Fibroblast of lung (primary cell): ENCODE measurements around the gene CD59. TPM values are rescaled to one million over a fixed set of nuclear protein-coding genes. Genes with fewer than 3 reads are reported as not detected.

Experiments
- DNase-seq, 2 donors: peaks; one replicate each; pipeline versions ENCODE4 v3.0.0 to v3.0.0-alpha.2; 2010; ENCODE audit warnings: low read depth in 2 of 2
- H2AFZ ChIP-seq: 2 replicates; pipeline ENCODE4 v1.5.1; 2012; ENCODE audit warnings: low read length, control low read depth, inconsistent platforms
- H3K27ac ChIP-seq: 2 replicates; pipeline ENCODE4 v1.5.1; 2011; ENCODE audit warnings: low read length, control low read depth; ENCODE audit not compliant: insufficient read depth
- H3K27me3 ChIP-seq: 2 replicates; pipeline ENCODE4 v1.5.1; 2011; ENCODE audit warnings: mild to moderate bottlenecking, low read length; ENCODE audit not compliant: control insufficient read depth, insufficient read depth
- H3K36me3 ChIP-seq: 2 replicates; pipeline ENCODE4 v1.5.1; 2011; ENCODE audit warnings: low read length; ENCODE audit not compliant: control insufficient read depth, insufficient read depth
- H3K4me1 ChIP-seq: 2 replicates; pipeline ENCODE4 v1.5.1; 2011; ENCODE audit warnings: low read length; ENCODE audit not compliant: control insufficient read depth, insufficient read depth; ENCODE audit errors: extremely low read depth
- H3K4me2 ChIP-seq: 2 replicates; pipeline ENCODE4 v1.5.1; 2011; ENCODE audit warnings: low read length, control low read depth; ENCODE audit not compliant: insufficient read depth; ENCODE audit errors: extremely low read depth
- H3K4me3 ChIP-seq, 4 experiments: fragments of 200-600 bp in 1 of 4; sonication (generic) in 1 of 4; replicated peaks in 1 of 4; 2 replicates each; pipeline ENCODE4 v1.5.1; 2011 to 2016; ENCODE audit warnings: low read length in 4 of 4, low read depth in 3 of 4, mild to moderate bottlenecking in 3 of 4, control low read depth in 2 of 4, inconsistent platforms in 1 of 4, mixed read lengths in 1 of 4; ENCODE audit not compliant: insufficient read depth in 1 of 4; ENCODE audit errors: control extremely low read depth in 1 of 4
- H3K79me2 ChIP-seq: 2 replicates; pipeline ENCODE4 v1.5.1; 2012; ENCODE audit warnings: mild to moderate bottlenecking, low read length, inconsistent platforms; ENCODE audit not compliant: control insufficient read depth, insufficient read depth
- H3K9ac ChIP-seq: 2 replicates; pipeline ENCODE4 v1.5.1; 2011; ENCODE audit warnings: mild to moderate bottlenecking, low read length, control low read depth; ENCODE audit not compliant: insufficient read depth
- H3K9me3 ChIP-seq: 2 replicates; pipeline ENCODE4 v1.5.1; 2012; ENCODE audit warnings: low read depth, low read length; ENCODE audit not compliant: control insufficient read depth, insufficient read depth
- H4K20me1 ChIP-seq: 2 replicates; pipeline ENCODE4 v1.5.1; 2011; ENCODE audit warnings: low read length; ENCODE audit not compliant: control insufficient read depth, insufficient read depth; ENCODE audit errors: extremely low read depth
- CTCF ChIP-seq, 2 donors: IDR thresholded peaks in 1 of 2; conservative IDR thresholded peaks in 1 of 2; 1 replicate in 1 of 2; 2 replicates in 1 of 2; pipeline ENCODE4 v1.5.1; 2011 to 2012; ENCODE audit warnings: low read length in 2 of 2, control low read depth in 1 of 2, inconsistent platforms in 1 of 2, low read depth in 1 of 2, mild to moderate bottlenecking in 1 of 2
- EZH2 ChIP-seq: IDR thresholded peaks from 2 replicates; pipeline ENCODE4 v1.5.1; 2012; ENCODE audit warnings: low read length, control low read depth, mild to moderate bottlenecking; ENCODE audit errors: missing control alignments
- polyA plus RNA-seq, 2 donors: library from polyadenylated mRNA; depleted of rRNA in 1 of 2; stranded (reverse) in 1 of 2; unstranded in 1 of 2; fragments of >200 nt; gene quantifications; 2 replicates each; pipeline ENCODE4 v1.2.1, GENCODE V29; 2011 to 2012; ENCODE audit warnings: missing spikeins in 1 of 2
- total RNA-seq: library from RNA; depleted of rRNA; stranded (reverse); fragments of >200 nt; gene quantifications from 2 replicates; pipeline ENCODE4 v1.2.1, GENCODE V29; 2014

CD59 gene
- total and polyA plus RNA-seq, 2 donors (not counting 1 experiment from before 2014, with no cell fraction given) = 380 to 1,165 TPM

- peaks cover 37% of the 10 kb centered on the region for H3K4me1 ChIP-seq
These were observed 44.2 kb downstream of the CD59 start for GRCh38 chr11:33692013-33692504.

DNA sequence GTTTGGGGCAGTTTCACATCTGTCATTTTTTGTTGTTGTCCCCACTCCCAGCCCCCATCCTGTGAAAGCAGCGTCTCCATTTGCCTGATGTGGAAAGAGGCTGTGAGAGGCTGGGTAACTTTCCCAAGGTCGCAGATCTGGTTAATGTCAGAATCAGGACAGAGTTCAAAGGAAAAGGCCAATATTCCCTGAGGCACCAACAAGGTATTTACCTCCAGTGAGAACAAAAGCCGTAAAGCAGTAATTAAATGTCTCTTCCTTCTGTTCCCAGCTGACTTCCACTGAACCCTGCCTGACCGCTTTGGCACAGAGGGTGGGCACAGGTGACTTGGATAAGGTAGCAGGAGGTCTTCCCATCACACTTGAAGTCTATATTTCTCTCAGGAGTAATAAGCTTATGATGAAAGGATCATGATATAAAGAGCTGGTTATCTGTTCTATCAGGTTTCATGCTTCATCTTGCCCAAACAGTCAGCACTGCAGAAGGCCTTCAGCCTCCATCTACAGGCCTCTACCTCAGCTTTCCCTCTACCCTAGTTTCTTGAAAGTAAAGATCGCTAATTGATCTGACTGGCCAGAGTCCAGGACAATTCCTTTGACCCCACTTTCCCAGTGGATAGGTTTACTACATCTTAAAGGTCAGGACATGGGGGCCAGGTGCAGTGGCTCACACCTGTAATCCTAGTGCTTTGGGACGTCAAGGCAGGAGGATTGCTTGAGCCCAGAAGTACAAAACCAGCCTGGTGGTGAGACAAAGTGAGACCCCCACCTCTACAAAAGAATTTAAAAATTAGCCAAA is 45.0 kb downstream of the CD59 start:
- H3K27me3 ChIP-seq = no peaks in the 10 kb centered on the region

More at GRCh38 chr11:33692013-33692504, 44.2 kb downstream of the CD59 start:
- peak; percentile 96 to 97 for DNase-seq
- Histone ChIP-seq H3K9ac (peak overlapping the region; percentile 47), H3K27ac (peak overlapping the region; percentile 95), H2AFZ (peak overlapping the region; percentile 31), H3K79me2 (no peaks in the 10 kb centered on the region), H3K36me3 (no peaks in the 10 kb centered on the region), H4K20me1 (no peaks in the 10 kb centered on the region), H3K9me3 (no peaks in the 10 kb centered on the region), H3K4me2 (peak overlapping the region; percentile 92), H3K27me3 (no peaks in the 10 kb centered on the region), H3K4me3 (peak overlapping the region in 3 of 4 experiments; percentile 9 to 33 (median 18))
- TF ChIP-seq CTCF (conservative IDR thresholded peaks at IDR 0.05 in 1 of 2, IDR thresholded peaks at IDR 0.05 in 1 of 2; ENCODE audit: low read depth in 1 of 2, low read length in 2 of 2) (no peak), EZH2 (no peak)

More for the DNA sequence above, 45.0 kb downstream of the CD59 start:
- H3K79me2 ChIP-seq = no peaks in the 10 kb centered on the region
- peak overlapping the region; percentile 49 for H3K9ac ChIP-seq
- H3K4me3 ChIP-seq = peak overlapping the region in 1 of 4 experiments; percentile 8
- no peaks in the 10 kb centered on the region for H4K20me1 ChIP-seq
- H3K9me3 ChIP-seq = no peaks in the 10 kb centered on the region
- H3K4me1 ChIP-seq = peaks cover 37% of the 10 kb centered on the region
- no peak overlapping the region for H2AFZ ChIP-seq
- TF ChIP-seq EZH2 (no peak), CTCF (conservative IDR thresholded peaks at IDR 0.05 in 1 of 2, IDR thresholded peaks at IDR 0.05 in 1 of 2; ENCODE audit: low read depth in 1 of 2, low read length in 2 of 2) (no peak)
- no peak for DNase-seq
- no peaks in the 10 kb centered on the region for H3K36me3 ChIP-seq
- H3K27ac ChIP-seq = peak overlapping the region; percentile 95
- H3K4me2 ChIP-seq = peak overlapping the region; percentile 92
